ENCODE data around the gene PRR30.

The PRR30 gene

GRCh38 chr2:27095745-27096651, 43.2 kb downstream of the PRR30 start:
- DNase-seq: no peak

GRCh38 chr2:27095427-27095744, 43.8 kb downstream of the PRR30 start:
- no peak for DNase-seq

- no peak for DNase-seq
Measured at GRCh38 chr2:27094353-27094984, 44.7 kb downstream of the PRR30 start.

GRCh38 chr2:27093430-27094352, 45.5 kb downstream of the PRR30 start:
- DNase-seq: no peak

- DNase-seq: no peak
Measured at GRCh38 chr2:27092696-27093429, 46.3 kb downstream of the PRR30 start.

GRCh38 chr2:27091746-27092695, 47.2 kb downstream of the PRR30 start:
- no peak for DNase-seq

GRCh38 chr2:27089111-27089954, 49.9 kb downstream of the PRR30 start:
- no peak for DNase-seq

GRCh38 chr2:27088634-27089033, 50.6 kb downstream of the PRR30 start:
- DNase-seq: no peak

- DNase-seq: no peak
Measured at GRCh38 chr2:27087823-27088410, 51.3 kb downstream of the PRR30 start.
